Testis (tissue), 3 donors: ENCODE measurements around the gene WDR83. TPM values are rescaled to one million over a fixed set of nuclear protein-coding genes. Genes with fewer than 3 reads are reported as not detected.

Experiments
- DNase-seq: peaks from one replicate; pipeline ENCODE4 v3.0.0-alpha.2; 2019
- H3K27ac ChIP-seq, 2 donors: fragments of 200-600 bp; sonication (generic); one replicate each; pipeline ENCODE4 v1.5.1; 2019
- H3K27me3 ChIP-seq: fragments of 200-600 bp; sonication (generic); one replicate; pipeline ENCODE4 v1.5.1; 2019
- H3K36me3 ChIP-seq: fragments of 200-600 bp; sonication (generic); one replicate; pipeline ENCODE4 v1.5.1; 2017; ENCODE audit warnings: low read depth; ENCODE audit errors: missing control alignments
- H3K4me1 ChIP-seq: fragments of 200-600 bp; sonication (generic); one replicate; pipeline ENCODE4 v1.5.1; 2019
- H3K4me3 ChIP-seq, 2 donors: fragments of 200-600 bp; sonication (generic); one replicate each; pipeline ENCODE4 v1.5.1; 2017 to 2019
- H3K9me3 ChIP-seq: fragments of 200-600 bp; sonication (generic); one replicate; pipeline ENCODE4 v1.5.1; 2017
- CTCF ChIP-seq, 3 experiments: fragments of 450-650 bp in 2 of 3; fragments of 200-600 bp in 1 of 3; sonication (generic) in 1 of 3; IDR thresholded peaks; one replicate each; pipeline ENCODE4 v1.5.1; 2016 to 2019; ENCODE audit warnings: antibody characterized with exemption in 3 of 3, mild to moderate bottlenecking in 2 of 3, moderate library complexity in 1 of 3
- POLR2A ChIP-seq: fragments of 450-650 bp; IDR thresholded peaks from one replicate; pipeline ENCODE4 v1.6.1; 2017; ENCODE audit warnings: antibody characterized with exemption, mild to moderate bottlenecking, moderate library complexity
- WGBS, 2 donors: methylation state at CpG; one replicate each; pipeline ENCODE4 v1.1.5; 2018; 5-methylcytosine and 5-hydroxymethylcytosine counted together
- intact Hi-C: fragments of 100-400 bp; cut with DNase I; formaldehyde crosslinking; loops from one replicate; pipeline ENCODE4 v1.15.1; 2023; ENCODE audit warnings: low total_unique reads
- polyA plus RNA-seq: library from polyadenylated mRNA; stranded (reverse); fragments of 350-450 nt; fragmentation: Illumina TruSeq; extraction: RNeasy Lipid Tissue Mini Kit (QIAGEN cat#74804); gene quantifications from one replicate; pipeline ENCODE4 v1.2.3, GENCODE V29; 2014; ENCODE audit warnings: low read depth, low replicate concordance; ENCODE audit not compliant: insufficient read depth
- total RNA-seq, 2 donors: library from RNA; depleted of rRNA; stranded (reverse); fragments of >200 nt; gene quantifications; one replicate each; pipeline ENCODE4 v1.2.3, GENCODE V29; 2016

Gene WDR83
- total and polyA plus RNA-seq, 3 donors from 2014 or later, result 15.8 to 23.2 (median 18.3) TPM

- Histone ChIP-seq H3K9me3 (no peaks in the 10 kb centered on the region), H3K4me3 (no peak overlapping the region), H3K27ac (no peak overlapping the region), H3K4me1 (peaks cover 2% of the 10 kb centered on the region), H3K36me3 (no peaks in the 10 kb centered on the region), H3K27me3 (no peaks in the 10 kb centered on the region)
- TF ChIP-seq CTCF (IDR thresholded peaks at IDR 0.05), result no peak
- TF ChIP-seq POLR2A, result no peak
- DNase-seq, result no peak
- WGBS, 2 donors, result 85 to 90% methylated on average over 10 of the region's 10 CpGs
- intact Hi-C loops, result no loop called here
Measured at GRCh38 chr19:12646551-12646950, 20.1 kb upstream of the WDR83 start.

GRCh38 chr19:12647047-12647446 lies 19.6 kb upstream of the WDR83 start:
- no peak for DNase-seq
- H3K4me1 ChIP-seq, result peaks cover 2% of the 10 kb centered on the region
- H3K9me3 ChIP-seq, result no peaks in the 10 kb centered on the region
- no peak overlapping the region for H3K4me3 ChIP-seq
- no peaks in the 10 kb centered on the region for H3K27me3 ChIP-seq
- H3K27ac ChIP-seq, result no peak overlapping the region
- TF ChIP-seq CTCF (IDR thresholded peaks at IDR 0.05) (no peak), POLR2A (no peak)
- intact Hi-C loops, result no loop called here
- 72 to 77% methylated on average over 5 to 8 of the region's 8 CpGs for WGBS, 2 donors
- no peaks in the 10 kb centered on the region for H3K36me3 ChIP-seq

- TF ChIP-seq POLR2A, result no peak
- no peak for TF ChIP-seq CTCF (IDR thresholded peaks at IDR 0.05)
Measured at GRCh38 chr19:12647490-12648071, 19.0 kb upstream of the WDR83 start.

GRCh38 chr19:12648088-12648487 lies 18.5 kb upstream of the WDR83 start:
- H3K36me3 ChIP-seq, result no peaks in the 10 kb centered on the region
- no peaks in the 10 kb centered on the region for H3K27me3 ChIP-seq
- H3K4me3 ChIP-seq, result peak overlapping the region; percentile 21 to 26
- H3K27ac ChIP-seq, result no peak overlapping the region
- WGBS, 2 donors, result 7 to 28% methylated on average over 15 to 26 of the region's 29 CpGs
- TF ChIP-seq POLR2A (no peak), CTCF (IDR thresholded peaks at IDR 0.05) (peak in 1 of 3 experiments; percentile 8)
- no peaks in the 10 kb centered on the region for H3K9me3 ChIP-seq
- intact Hi-C loops, result no loop called here
- H3K4me1 ChIP-seq, result peaks cover 2% of the 10 kb centered on the region
- no peak for DNase-seq

More at GRCh38 chr19:12647490-12648071, 19.0 kb upstream of the WDR83 start:
- Histone ChIP-seq H3K36me3 (no peaks in the 10 kb centered on the region), H3K9me3 (no peaks in the 10 kb centered on the region), H3K27ac (no peak overlapping the region), H3K4me1 (peaks cover 2% of the 10 kb centered on the region), H3K4me3 (peak overlapping the region; percentile 21 to 26), H3K27me3 (no peaks in the 10 kb centered on the region)
- intact Hi-C loops, result no loop called here
- peak; percentile 69 for DNase-seq
- WGBS, 2 donors, result 15% methylated on average over 16 to 31 of the region's 31 CpGs

GRCh38 chr19:12649941-12650340 lies 16.7 kb upstream of the WDR83 start:
- TF ChIP-seq POLR2A (no peak), CTCF (IDR thresholded peaks at IDR 0.05) (no peak)
- intact Hi-C loops, result no loop called here
- 88 to 93% methylated on average over 9 to 10 of the region's 10 CpGs for WGBS, 2 donors
- Histone ChIP-seq H3K27ac (no peak overlapping the region), H3K4me3 (no peak overlapping the region), H3K36me3 (no peaks in the 10 kb centered on the region), H3K9me3 (no peaks in the 10 kb centered on the region), H3K4me1 (peaks cover 2% of the 10 kb centered on the region), H3K27me3 (no peaks in the 10 kb centered on the region)
- DNase-seq, result no peak
